DOHH2 (cell line): ENCODE measurements around the gene MR1.

Experiments used
- H3F3A ChIP-seq: fragments of 200-600 bp; sonication (generic), shearing (Covaris generic); 2 replicates; pipeline ENCODE4 v1.6.0; 2016; ENCODE audit warnings: antibody characterized with exemption, mild to moderate bottlenecking; ENCODE audit not compliant: control insufficient read depth, insufficient read depth
- H3K27ac ChIP-seq: fragments of 200-600 bp; sonication (generic); 2 replicates; pipeline ENCODE4 v1.5.1; 2014; ENCODE audit warnings: low read depth, mild to moderate bottlenecking, low read length, moderate library complexity
- H3K27me3 ChIP-seq: fragments of 200-600 bp; sonication (generic); 2 replicates; pipeline ENCODE4 v1.6.1; 2014; ENCODE audit warnings: mild to moderate bottlenecking, low read length, mixed read lengths; ENCODE audit not compliant: control insufficient read depth
- H3K36me3 ChIP-seq: fragments of 200-600 bp; sonication (generic); 2 replicates; pipeline ENCODE4 v1.6.1; 2014; ENCODE audit warnings: mild to moderate bottlenecking, low read length, moderate library complexity, mixed read lengths; ENCODE audit not compliant: control insufficient read depth
- H3K4me1 ChIP-seq: fragments of 200-600 bp; sonication (generic); 2 replicates; pipeline ENCODE4 v1.6.1; 2014; ENCODE audit warnings: mild to moderate bottlenecking, low read length, mixed read lengths; ENCODE audit not compliant: control insufficient read depth
- H3K4me2 ChIP-seq: fragments of 200-600 bp; sonication (generic); 2 replicates; pipeline ENCODE4 v1.6.0; 2014; ENCODE audit warnings: mild to moderate bottlenecking, low read length, moderate library complexity
- H3K4me3 ChIP-seq: fragments of 200-600 bp; sonication (generic); 2 replicates; pipeline ENCODE4 v1.5.1; 2014; ENCODE audit warnings: mild to moderate bottlenecking, low read length, mixed read lengths
- H3K79me2 ChIP-seq: fragments of 200-600 bp; sonication (generic); 2 replicates; pipeline ENCODE4 v1.6.1; 2014; ENCODE audit warnings: mild to moderate bottlenecking, low read length, mixed read lengths; ENCODE audit not compliant: control insufficient read depth
- H3K9me2 ChIP-seq: fragments of 200-600 bp; sonication (generic); replicated peaks from 2 replicates; pipeline ENCODE4 v1.6.1; 2014; ENCODE audit warnings: mild to moderate bottlenecking, low read length, mixed read lengths; ENCODE audit not compliant: control insufficient read depth
- H3K9me3 ChIP-seq: fragments of 200-600 bp; sonication (generic); 2 replicates; pipeline ENCODE4 v1.6.1; 2014; ENCODE audit warnings: antibody characterized with exemption, low read length, mixed read lengths; ENCODE audit not compliant: control insufficient read depth, insufficient read depth
- H4K20me1 ChIP-seq: fragments of 200-600 bp; sonication (generic); 2 replicates; pipeline ENCODE4 v1.6.0; 2014; ENCODE audit warnings: low read depth, mild to moderate bottlenecking, antibody characterized with exemption, low read length, moderate library complexity; ENCODE audit not compliant: control insufficient read depth, insufficient read depth
- EZH2phosphoT487 ChIP-seq: fragments of 200-600 bp; sonication (generic); IDR thresholded peaks from 2 replicates; pipeline ENCODE4 v1.6.1; 2017; ENCODE audit warnings: borderline replicate concordance, mild to moderate bottlenecking, antibody characterized with exemption, low read length, moderate library complexity, mixed read lengths
- TF ChIP-seq, protein P1 (sequence below): fragments of 200-600 bp; sonication (generic); IDR thresholded peaks from one replicate; pipeline ENCODE4 v1.5.1; 2014; ENCODE audit warnings: antibody characterized with exemption, mild to moderate bottlenecking, low read depth, low read length; ENCODE audit not compliant: poor library complexity, severe bottlenecking

Gene MR1

DNA sequence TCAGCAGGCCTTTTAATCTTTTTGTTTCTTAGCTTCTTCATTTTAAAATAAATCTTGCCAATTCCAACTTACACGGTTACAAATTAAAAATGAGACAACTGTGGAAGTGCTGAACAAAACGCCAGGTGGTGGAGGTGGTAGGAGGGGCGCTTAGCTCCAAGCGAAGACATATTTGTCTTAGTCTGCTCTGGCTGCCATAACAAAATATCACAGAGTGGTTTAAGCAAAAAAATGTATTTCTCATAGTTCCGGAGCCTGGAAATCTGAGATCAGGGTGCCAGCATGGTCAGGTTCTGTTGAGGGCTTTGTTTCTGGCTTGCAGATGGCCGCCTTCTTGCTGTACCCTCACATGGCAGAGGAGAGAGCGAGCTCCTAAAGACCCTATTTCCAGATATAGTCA lies 69.6 kb downstream of the MR1 start:
- Histone ChIP-seq H3K4me1 (peaks cover 42% of the 10 kb centered on the region), H3K36me3 (no peaks in the 10 kb centered on the region), H3K79me2 (no peaks in the 10 kb centered on the region), H4K20me1 (no peaks in the 10 kb centered on the region), H3K4me3 (no peak overlapping the region), H3K27me3 (peaks cover 37% of the 10 kb centered on the region), H3F3A (no peaks in the 10 kb centered on the region), H3K4me2 (no peak overlapping the region), H3K27ac (no peak overlapping the region), H3K9me3 (no peaks in the 10 kb centered on the region), H3K9me2 (no peaks in the 10 kb centered on the region)
- TF ChIP-seq, protein P1, sequence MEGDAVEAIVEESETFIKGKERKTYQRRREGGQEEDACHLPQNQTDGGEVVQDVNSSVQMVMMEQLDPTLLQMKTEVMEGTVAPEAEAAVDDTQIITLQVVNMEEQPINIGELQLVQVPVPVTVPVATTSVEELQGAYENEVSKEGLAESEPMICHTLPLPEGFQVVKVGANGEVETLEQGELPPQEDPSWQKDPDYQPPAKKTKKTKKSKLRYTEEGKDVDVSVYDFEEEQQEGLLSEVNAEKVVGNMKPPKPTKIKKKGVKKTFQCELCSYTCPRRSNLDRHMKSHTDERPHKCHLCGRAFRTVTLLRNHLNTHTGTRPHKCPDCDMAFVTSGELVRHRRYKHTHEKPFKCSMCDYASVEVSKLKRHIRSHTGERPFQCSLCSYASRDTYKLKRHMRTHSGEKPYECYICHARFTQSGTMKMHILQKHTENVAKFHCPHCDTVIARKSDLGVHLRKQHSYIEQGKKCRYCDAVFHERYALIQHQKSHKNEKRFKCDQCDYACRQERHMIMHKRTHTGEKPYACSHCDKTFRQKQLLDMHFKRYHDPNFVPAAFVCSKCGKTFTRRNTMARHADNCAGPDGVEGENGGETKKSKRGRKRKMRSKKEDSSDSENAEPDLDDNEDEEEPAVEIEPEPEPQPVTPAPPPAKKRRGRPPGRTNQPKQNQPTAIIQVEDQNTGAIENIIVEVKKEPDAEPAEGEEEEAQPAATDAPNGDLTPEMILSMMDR = no peak
- no peak for TF ChIP-seq EZH2phosphoT487

DNA sequence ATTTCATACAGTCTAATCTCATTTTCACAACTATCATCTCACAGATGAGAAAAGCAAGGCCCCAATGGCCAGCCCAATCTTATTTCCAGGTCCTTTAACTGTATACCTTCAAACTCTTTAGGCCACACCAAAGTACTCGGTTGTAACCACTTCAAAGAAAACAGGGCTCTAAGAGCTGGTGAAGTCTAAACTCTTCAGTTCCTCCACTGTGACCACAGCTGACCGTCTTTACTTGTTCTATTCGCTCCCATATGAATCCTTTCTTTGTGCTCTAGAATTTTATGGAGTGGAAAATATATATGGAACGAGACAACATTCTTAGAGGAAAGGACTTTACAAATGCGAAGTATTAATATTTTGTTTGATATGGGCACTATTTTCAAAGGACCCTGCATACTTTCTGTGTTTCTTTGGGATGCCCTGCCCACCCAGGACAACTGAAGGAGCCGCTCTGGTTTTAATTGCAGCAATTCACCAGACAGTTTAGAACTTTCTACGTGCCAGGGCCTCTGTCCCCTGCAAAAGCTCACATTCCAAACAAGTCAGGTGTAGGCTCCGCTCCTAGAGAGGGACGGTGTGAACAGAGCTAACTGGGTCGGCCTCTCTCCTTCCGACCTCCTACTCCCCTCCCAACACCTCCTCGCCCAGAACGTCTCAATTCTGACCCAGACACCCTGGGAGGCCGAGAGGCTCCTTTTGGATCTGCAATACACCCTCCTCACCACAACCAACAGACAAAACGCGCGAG lies 70.4 kb downstream of the MR1 start:
- Histone ChIP-seq H3K4me2 (peak overlapping the region; percentile 97), H3K27me3 (peaks cover 42% of the 10 kb centered on the region), H3F3A (no peaks in the 10 kb centered on the region), H3K4me1 (peaks cover 39% of the 10 kb centered on the region), H3K79me2 (no peaks in the 10 kb centered on the region), H3K36me3 (no peaks in the 10 kb centered on the region), H3K4me3 (peak overlapping the region; percentile 78), H3K9me2 (no peaks in the 10 kb centered on the region), H4K20me1 (no peaks in the 10 kb centered on the region), H3K27ac (no peak overlapping the region), H3K9me3 (no peaks in the 10 kb centered on the region)
- TF ChIP-seq EZH2phosphoT487 = no peak
- TF ChIP-seq, protein P1 = no peak

DNA sequence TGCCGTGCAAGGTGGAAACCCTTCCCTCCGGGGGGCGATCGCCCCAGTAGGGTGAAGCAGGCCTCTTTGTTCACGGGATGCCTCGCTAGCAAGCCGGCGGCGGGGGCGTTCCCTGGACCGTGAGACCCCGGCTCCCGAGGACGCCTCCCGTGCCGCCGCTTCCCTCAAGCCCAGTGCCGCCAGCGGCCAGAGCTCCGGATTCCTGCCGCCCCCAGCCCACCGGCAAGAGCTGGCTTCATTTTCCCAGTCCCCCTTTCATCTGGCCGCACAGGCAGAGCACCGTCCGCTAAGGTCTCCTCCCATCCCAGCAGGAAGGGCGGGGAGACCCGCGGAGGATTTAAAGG lies 71.0 kb downstream of the MR1 start:
- Histone ChIP-seq H3K27ac (peak overlapping the region; percentile 11; the same call in 1 of the 2 replicates), H3K4me3 (peak overlapping the region; percentile 78), H3K79me2 (no peaks in the 10 kb centered on the region), H3K27me3 (peaks cover 46% of the 10 kb centered on the region), H3K4me2 (peak overlapping the region; percentile 97), H4K20me1 (no peaks in the 10 kb centered on the region), H3K9me2 (no peaks in the 10 kb centered on the region), H3K9me3 (no peaks in the 10 kb centered on the region), H3F3A (no peaks in the 10 kb centered on the region), H3K36me3 (no peaks in the 10 kb centered on the region), H3K4me1 (peaks cover 34% of the 10 kb centered on the region)
- no peak for TF ChIP-seq EZH2phosphoT487
- TF ChIP-seq, protein P1 = peak; percentile 41
